ENCODE data around the gene LCK. TPM values are rescaled to one million over a fixed set of nuclear protein-coding genes. Genes with fewer than 3 reads are reported as not detected.
A peak's percentile ranks its signal among the peaks of the same experiment; 100 is the strongest.

The LCK gene
- total and polyA plus RNA-seq, 9 of the 15 experiments (the other 6 are each of a cell fraction or from before 2014, with no cell fraction given), result 0.04 to 0.47 (median 0.13) TPM; not detected in 6

DNA sequence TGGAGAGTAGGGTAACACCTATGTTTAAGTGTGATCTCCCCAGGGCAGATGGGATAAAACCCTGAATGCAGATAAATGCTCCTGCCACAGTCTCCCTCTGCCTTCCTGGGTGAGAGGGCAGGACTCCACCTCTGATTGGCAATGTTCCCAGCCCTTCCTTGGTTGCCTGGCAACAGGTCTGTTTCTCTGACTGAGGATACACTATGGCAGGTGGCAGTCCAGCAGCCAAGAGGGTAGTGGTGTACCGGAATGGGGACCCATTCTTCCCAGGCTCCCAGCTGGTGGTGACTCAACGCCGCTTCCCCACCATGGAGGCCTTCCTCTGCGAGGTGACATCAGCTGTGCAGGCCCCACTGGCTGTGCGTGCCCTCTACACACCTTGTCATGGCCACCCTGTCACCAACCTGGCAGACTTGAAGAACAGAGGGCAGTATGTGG, 42.2 kb upstream of the LCK start, which contains the start of gene DCDC2B (continued):
- TF ChIP-seq, protein P1, sequence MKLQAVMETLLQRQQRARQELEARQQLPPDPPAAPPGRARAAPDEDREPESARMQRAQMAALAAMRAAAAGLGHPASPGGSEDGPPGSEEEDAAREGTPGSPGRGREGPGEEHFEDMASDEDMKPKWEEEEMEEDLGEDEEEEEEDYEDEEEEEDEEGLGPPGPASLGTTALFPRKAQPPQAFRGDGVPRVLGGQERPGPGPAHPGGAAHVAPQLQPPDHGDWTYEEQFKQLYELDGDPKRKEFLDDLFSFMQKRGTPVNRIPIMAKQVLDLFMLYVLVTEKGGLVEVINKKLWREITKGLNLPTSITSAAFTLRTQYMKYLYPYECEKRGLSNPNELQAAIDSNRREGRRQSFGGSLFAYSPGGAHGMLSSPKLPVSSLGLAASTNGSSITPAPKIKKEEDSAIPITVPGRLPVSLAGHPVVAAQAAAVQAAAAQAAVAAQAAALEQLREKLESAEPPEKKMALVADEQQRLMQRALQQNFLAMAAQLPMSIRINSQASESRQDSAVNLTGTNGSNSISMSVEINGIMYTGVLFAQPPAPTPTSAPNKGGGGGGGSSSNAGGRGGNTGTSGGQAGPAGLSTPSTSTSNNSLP (IDR thresholded peaks at IDR 0.05; ENCODE audit: borderline replicate concordance, low read depth, low read length), result no peak
- TF ChIP-seq POLR2B (IDR thresholded peaks at IDR 0.05; ENCODE audit: low read depth, partially characterized antibody), result peak; percentile 14
- 0 out of 2 replicates have a peak, but pooled peaks have one; percentile 11 for TF ChIP-seq ZNF143 (CRISPR knock-in tag; IDR thresholded peaks at IDR 0.05)
- TF ChIP-seq LCOR (CRISPR knock-in tag; IDR thresholded peaks at IDR 0.05), result 0 out of 2 replicates have a peak, but pooled peaks have one; percentile 49
- TF ChIP-seq POLR2G (IDR thresholded peaks at IDR 0.05; ENCODE audit: low read depth, low read length), result peak; percentile 67
- 0 out of 2 replicates have a peak, but pooled peaks have one; percentile 31 for TF ChIP-seq POLR2AphosphoS2 (IDR thresholded peaks at IDR 0.05; ENCODE audit: low read length)
- TF ChIP-seq EZH2 (IDR thresholded peaks at IDR 0.05; ENCODE audit: borderline replicate concordance, low read depth, low read length), result no peak
- no peak for TF ChIP-seq PHF21A (IDR thresholded peaks at IDR 0.05; ENCODE audit: borderline replicate concordance, low read depth)
- TF ChIP-seq RBFOX2 (IDR thresholded peaks at IDR 0.05; ENCODE audit: low read depth, low read length), result peak; percentile 45; the same call in 1 of the 2 replicates
- TF ChIP-seq MCM7 (IDR thresholded peaks at IDR 0.05), result no peak
- peak; percentile 89 for TF ChIP-seq RFX1 (IDR thresholded peaks at IDR 0.05)
- TF ChIP-seq, protein P2, sequence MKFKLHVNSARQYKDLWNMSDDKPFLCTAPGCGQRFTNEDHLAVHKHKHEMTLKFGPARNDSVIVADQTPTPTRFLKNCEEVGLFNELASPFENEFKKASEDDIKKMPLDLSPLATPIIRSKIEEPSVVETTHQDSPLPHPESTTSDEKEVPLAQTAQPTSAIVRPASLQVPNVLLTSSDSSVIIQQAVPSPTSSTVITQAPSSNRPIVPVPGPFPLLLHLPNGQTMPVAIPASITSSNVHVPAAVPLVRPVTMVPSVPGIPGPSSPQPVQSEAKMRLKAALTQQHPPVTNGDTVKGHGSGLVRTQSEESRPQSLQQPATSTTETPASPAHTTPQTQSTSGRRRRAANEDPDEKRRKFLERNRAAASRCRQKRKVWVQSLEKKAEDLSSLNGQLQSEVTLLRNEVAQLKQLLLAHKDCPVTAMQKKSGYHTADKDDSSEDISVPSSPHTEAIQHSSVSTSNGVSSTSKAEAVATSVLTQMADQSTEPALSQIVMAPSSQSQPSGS (CRISPR knock-in tag; IDR thresholded peaks at IDR 0.05), result no peak
- TF ChIP-seq, protein P3, sequence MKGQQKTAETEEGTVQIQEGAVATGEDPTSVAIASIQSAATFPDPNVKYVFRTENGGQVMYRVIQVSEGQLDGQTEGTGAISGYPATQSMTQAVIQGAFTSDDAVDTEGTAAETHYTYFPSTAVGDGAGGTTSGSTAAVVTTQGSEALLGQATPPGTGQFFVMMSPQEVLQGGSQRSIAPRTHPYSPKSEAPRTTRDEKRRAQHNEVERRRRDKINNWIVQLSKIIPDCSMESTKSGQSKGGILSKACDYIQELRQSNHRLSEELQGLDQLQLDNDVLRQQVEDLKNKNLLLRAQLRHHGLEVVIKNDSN (CRISPR knock-in tag; IDR thresholded peaks at IDR 0.05), result 0 out of 2 replicates have a peak, but pooled peaks have one; percentile 9
- TF ChIP-seq, protein P4, sequence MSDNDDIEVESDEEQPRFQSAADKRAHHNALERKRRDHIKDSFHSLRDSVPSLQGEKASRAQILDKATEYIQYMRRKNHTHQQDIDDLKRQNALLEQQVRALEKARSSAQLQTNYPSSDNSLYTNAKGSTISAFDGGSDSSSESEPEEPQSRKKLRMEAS (CRISPR knock-in tag; IDR thresholded peaks at IDR 0.05), result 0 out of 2 replicates have a peak, but pooled peaks have one; percentile 26

Data from K562 (cell line).